H1 (cell line): ENCODE results near the gene DOCK10.

ENCODE experiments used
- EP300 ChIP-seq, 2 experiments: IDR thresholded peaks; 1 replicate in 1 of 2; 2 replicates in 1 of 2; pipeline ENCODE4 v1.6.1; 2011 to 2012; ENCODE audit warnings: low read depth in 2 of 2, low read length in 2 of 2, mild to moderate bottlenecking in 2 of 2, borderline replicate concordance in 1 of 2, inconsistent platforms in 1 of 2, moderate library complexity in 1 of 2
- EZH2 ChIP-seq: fragments of 200-600 bp; sonication (generic); IDR thresholded peaks from 2 replicates; pipeline ENCODE4 v1.7.1; 2012; ENCODE audit warnings: low read depth, mild to moderate bottlenecking, moderate library complexity, low read length, inconsistent platforms; ENCODE audit not compliant: severe bottlenecking
- JUN ChIP-seq: IDR thresholded peaks from 2 replicates; pipeline ENCODE4 v1.6.1; 2011; ENCODE audit warnings: low read depth, mild to moderate bottlenecking, improper control_type of control experiment, low read length
- KDM1A ChIP-seq: fragments of 200-600, 300-600 bp; sonication (generic); IDR thresholded peaks from 2 replicates; pipeline ENCODE4 v1.7.1; 2016; ENCODE audit warnings: mild to moderate bottlenecking, low read length, borderline replicate concordance
- MAX ChIP-seq: IDR thresholded peaks from 2 replicates; pipeline ENCODE4 v1.6.1; 2012; ENCODE audit warnings: inconsistent platforms
- POLR2A ChIP-seq, 2 experiments: IDR thresholded peaks; 1 replicate in 1 of 2; 2 replicates in 1 of 2; pipeline ENCODE4 v1.6.1; 2011; ENCODE audit warnings: low read depth in 2 of 2, low read length in 2 of 2, mild to moderate bottlenecking in 2 of 2; ENCODE audit errors: control extremely low read depth in 1 of 2
- USF2 ChIP-seq: IDR thresholded peaks from 2 replicates; pipeline ENCODE4 v1.6.1; 2011; ENCODE audit warnings: low read length, improper control_type of control experiment

GRCh38 chr2:224987733-224988132 is 54.5 kb downstream of the DOCK10 start:
- TF ChIP-seq POLR2A (IDR thresholded peaks at IDR 0.05; ENCODE audit: control extremely low read depth in 1 of 2, low read depth in 2 of 2, low read length in 2 of 2) = no peak
- no peak for TF ChIP-seq KDM1A
- TF ChIP-seq MAX = no peak
- no peak for TF ChIP-seq USF2
- no peak for TF ChIP-seq EZH2
- TF ChIP-seq EP300 (IDR thresholded peaks at IDR 0.05; ENCODE audit: borderline replicate concordance in 1 of 2, low read depth in 2 of 2, low read length in 2 of 2) = no peak
- TF ChIP-seq JUN = no peak
